ENCODE data around the gene KIF5A.

The KIF5A gene

DNA sequence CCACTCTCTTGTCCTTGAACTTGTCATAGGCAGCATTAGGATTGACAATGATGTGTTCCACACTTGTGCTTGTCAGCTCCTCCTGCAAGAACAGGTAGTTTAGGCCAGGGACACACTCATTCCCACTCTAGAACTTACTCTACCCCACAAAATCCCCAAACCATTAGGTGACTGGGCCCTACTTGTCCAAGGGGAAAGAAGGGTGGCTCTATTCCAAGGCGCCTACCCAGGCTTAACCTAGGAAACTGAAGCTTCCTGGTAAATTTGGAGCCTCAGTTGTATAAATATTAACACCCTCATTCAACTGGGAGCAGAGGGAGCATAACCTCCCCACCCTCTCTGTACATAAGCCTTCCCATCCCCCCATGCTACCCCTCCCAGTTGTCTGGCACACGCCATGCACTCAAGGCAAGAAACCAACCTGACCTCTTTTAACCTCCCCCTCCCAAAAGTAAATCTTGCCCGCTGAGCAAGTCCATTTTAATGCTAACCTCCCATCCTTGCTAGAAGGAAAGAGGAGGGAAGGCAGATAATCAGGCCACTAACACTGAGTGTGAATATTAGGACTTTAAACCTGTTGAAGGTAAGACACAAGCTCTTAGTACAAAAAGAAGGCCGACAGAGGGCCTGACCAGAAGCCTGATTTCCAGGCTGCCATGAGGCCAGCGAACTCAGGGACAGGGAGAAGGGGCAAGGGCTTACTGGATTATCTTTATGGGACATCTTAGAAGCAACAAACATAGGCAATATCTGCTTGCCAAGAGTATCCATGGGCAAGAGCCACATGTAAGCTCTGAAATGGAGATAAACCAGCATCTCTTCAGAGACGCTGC is 13.9 kb upstream of the KIF5A start:
- DNase-seq = no peak

DNA sequence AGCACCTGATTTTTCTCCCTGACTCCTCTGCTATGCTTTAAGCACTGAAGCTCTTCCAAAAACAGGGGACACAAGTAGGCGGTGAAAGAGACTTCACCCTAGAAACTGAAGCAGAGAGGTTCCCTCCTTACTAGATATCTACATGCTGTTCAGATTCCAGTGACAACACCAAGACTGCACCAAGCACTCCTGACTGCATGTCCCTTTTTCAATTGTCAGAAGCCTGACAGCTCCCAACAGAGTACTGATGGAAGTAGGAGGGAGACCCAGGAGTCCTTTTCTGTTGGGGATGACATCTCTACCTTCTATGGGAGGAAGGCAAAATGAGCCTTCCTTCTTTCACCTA is 13.3 kb upstream of the KIF5A start:
- DNase-seq = no peak

DNA sequence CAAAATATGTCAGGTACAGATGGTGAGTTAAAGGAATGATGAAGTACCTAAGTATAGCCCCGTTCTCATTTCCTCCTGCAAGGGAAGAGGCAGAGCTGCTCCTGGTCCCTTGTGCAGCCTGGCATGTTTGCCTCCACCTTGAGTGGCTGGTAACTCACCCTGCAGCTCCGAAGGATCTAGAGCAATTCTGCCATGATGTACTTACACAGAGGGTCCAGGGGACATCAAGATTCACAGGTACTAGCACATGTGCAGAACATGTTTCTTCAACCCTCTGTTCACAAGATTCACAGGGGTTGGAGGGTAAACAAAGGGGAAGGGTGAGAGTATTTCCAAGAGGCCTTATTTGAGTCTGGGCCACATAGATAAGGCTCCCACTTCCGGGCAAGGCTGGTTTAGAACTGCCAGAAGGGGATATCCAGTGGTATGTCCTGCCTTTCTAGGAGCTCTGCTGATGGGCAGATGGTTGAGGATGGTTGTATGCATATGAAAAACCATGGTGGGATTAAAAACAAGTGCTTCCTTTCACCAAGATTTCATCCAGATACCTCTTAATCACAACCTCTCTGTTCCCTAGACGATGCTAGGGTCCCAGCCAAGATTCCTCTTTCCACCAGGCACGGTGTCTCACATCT is 10.6 kb upstream of the KIF5A start:
- no peak for DNase-seq

DNA sequence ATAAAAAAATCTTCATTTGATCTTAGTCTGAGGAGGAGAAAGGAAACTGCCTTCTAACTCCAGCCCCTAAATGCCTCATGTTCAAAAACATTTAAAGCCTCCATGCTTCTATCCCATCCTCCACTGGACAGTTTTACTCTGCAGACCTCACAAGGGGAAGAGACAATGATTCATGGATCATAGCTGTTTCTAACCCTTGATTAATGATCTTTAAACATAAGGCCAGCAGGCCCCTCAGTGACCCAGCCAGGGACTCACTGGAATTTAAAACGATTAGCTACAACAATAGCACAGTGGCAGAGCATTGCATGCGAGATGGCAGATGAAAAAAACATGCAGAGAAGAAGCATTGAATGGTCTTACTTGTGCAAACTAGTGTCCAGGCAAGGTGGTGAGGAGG is 8.8 kb upstream of the KIF5A start:
- no peak for DNase-seq

DNA sequence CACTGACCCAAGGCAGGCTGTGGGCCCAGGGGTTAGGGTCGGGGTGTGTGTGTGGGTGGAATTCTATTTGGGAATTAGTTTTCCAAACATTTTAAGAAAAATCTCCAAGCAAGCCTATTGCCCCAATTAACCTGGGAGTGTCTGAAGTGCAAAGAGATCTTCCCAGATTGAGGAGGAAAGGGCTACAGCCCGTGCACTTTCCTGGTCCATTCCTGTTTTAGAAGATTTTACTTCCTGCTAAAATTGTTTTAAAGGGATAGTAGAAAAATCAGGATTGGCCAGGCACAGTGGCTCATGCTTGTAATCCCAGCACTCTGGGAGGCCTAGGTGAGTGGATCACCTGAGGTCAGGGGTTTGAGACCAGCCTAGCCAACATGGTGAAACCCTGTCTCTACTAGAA is 8.1 kb upstream of the KIF5A start:
- DNase-seq = no peak

DNA sequence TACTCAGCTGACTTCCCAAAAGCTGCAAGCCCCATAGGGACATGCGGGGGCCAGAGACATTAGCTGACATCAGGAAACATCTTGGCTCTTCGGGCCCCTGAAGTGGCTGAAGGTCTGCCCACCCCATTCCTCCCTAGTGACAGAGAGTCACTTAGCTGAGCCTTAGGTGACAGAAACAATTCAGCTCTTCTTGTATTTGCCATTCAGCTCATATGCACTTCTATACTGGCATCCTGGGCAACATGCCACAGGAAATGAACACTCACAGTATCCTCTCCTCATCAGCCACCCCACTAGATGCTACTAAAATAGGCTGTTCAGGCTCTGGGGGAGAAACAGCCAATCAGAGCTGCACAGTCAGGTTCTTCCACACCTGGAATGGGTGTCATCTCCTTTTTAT is 6.3 kb upstream of the KIF5A start:
- DNase-seq = no peak

DNA sequence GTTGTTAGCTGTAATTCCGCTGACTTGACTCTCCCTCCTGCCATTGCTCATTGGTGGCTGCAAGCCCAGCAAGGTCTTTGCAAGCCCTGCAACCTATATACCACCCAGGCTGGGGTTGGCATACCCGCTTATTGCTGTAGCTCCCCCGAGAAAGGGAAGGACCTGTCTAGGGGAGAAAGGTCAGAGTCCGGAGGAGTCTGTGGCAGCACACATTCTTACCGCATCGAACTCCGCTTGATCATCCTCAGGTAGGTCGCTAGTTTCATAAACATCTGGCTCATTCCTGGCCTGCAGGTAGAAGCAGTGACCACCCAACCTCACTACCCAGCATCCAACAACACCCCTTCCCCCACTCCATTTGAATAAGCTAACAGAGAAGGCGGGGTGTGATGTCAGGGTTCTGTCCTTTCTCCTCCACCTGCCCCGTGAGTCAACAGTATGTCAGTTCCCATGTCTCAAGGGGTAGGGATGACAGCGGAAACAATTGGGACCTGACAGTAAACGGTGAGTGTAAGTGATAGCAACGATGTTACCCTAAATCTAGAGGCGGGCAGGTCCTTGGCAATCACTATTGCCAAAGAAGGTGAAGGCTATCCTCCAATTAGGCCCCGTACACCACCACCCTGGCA is 3.9 kb upstream of the KIF5A start:
- DNase-seq = no peak

DNA sequence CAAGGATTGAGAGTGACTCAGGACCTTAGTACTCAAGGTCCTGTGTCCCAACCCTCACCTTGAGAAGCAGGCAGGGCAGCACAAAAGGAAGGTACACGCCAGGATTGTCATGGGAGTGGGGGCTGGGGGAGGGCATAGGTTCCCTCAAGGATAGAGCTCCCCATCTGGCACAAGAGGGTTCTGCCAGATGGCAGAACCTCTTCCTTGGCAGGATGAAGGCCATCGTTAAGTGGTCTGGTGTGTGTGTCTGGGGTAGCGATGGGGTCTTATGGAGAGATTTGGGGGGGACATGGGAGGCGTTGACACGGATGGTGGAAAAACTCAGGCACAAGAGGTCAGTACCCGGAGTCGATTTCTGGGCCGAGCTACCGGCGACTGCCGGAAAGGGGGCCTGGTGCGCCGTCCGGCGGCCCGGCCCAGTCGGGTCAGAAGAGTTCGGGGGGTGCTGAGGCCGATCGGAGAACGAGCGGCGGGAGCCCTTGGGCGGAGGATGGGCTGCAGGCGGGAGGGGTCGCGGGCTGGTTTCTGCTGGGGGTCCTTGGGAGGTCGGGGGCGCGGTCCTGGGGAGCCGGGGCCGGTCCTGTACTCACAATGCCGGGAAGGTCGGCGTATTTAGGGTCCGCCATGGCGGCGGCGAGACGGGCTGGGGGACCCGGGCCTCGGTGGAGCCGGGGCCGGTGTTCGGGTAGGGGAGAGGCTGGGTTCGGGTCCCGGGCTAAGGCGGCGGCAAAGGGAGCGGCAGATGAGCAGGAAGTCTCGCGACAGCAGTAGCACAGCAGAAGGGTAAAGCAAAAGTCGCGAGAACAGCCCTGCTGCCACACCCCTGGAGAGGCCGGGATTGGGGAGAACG is 3.2 kb upstream of the KIF5A start, which contains the start of gene DCTN2:
DCTN2 (minus strand) TSS at position 755 of the 850 bp plus-strand sequence; CDS start at position 626, 129 bp downstream.
- peak; percentile 94 for DNase-seq

DNA sequence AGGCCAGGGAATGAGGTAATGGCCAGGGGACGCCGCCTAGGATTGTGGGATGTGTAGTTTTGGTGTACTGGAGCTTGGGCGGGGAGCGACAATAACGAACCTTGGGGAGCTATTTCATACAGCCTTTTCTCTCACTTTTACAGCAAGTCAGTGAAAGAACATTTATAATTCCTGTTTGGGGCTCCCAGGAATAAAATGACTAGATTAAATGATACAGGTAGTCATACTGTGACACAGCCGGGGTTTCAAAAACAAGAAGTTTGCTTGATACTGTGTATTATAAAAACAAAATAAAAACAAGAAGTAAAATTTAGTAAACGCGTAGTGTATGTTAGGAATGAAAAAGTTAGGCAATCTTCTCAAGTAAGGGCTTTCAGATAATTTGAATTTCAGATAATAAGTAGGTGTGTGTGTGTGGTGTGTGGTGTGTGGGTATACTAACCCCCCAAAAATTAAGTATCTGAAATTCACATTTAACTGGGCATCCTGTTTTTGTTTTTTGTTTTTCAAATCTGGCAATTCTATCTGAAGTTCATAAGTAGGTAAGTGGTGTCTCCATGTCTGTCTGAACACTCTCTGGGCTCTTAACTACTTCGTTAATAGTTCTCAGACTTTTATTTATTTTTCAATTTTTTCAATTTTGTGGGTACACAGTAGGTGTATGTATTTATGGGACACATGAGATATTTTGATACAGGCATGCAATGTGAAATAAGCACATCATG is 2.4 kb upstream of the KIF5A start:
- DNase-seq = no peak

DNA sequence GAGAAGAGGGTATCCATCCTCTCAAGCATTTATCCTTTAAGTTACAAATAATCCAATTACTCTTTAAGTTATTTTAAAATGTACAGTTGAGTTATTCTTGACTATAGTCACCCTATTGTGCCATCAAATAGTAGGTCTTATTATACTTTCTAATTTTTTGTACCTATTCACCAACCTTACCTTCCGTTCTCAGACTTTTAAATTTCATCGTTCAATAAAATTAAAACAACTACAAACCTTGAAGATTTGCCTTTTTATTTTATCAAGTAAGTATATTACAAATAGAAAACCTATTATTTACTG is 1.9 kb upstream of the KIF5A start:
- no peak for DNase-seq

DNA sequence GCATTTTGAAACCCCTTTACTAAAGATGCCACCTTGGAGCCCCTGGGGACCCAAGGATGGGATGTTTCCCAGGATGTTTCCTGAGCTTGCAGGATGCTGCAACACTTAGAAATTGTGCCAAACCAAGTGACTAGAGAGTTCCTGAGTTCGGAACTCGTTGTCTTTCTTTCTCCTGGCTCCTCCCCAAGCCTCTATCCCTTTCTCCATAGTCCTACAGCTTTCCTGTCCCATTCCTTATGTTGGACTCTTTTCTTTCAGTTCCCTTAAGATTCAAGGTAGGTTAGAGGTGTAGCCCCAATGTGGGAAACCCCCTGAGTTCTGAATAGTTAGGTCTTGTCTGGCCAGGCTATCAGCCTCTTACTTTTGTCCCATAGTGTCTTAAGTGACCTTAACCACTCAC is 1.4 kb upstream of the KIF5A start:
- DNase-seq = no peak

DNA sequence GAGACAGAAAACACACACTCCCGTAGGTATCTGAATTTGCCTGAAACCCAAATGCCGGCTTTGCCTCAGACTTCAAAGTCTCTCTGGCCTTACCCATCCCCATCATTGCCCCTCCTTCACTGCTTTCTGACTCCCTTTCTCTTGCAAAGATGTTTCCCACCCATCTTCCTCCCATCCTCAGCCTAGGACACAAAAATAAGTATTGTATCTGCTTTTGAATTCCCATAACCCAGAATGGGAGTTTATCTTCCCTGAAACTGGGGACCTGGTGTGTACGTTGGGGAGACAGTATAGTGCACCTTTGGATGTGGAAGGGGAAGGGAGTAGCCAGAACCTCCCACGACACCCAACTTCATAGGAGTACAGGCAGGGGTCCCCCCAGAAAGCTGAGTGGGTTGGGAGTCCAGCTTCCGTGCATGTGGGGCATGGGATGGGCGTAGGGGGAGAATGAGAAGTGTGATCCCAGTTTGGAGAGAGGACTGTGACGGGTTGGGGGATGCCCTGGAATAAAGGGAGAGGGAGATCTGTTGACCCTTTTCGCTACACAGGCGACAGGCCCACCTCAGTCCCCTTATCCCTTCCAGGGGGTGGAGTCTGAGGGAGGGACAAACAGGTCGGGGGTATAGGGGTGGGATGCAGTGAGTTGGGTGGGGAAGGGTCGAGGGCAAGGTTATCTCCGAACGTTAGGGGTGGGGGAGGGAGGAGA is 488 bp upstream of the KIF5A start:
- no peak for DNase-seq

DNA sequence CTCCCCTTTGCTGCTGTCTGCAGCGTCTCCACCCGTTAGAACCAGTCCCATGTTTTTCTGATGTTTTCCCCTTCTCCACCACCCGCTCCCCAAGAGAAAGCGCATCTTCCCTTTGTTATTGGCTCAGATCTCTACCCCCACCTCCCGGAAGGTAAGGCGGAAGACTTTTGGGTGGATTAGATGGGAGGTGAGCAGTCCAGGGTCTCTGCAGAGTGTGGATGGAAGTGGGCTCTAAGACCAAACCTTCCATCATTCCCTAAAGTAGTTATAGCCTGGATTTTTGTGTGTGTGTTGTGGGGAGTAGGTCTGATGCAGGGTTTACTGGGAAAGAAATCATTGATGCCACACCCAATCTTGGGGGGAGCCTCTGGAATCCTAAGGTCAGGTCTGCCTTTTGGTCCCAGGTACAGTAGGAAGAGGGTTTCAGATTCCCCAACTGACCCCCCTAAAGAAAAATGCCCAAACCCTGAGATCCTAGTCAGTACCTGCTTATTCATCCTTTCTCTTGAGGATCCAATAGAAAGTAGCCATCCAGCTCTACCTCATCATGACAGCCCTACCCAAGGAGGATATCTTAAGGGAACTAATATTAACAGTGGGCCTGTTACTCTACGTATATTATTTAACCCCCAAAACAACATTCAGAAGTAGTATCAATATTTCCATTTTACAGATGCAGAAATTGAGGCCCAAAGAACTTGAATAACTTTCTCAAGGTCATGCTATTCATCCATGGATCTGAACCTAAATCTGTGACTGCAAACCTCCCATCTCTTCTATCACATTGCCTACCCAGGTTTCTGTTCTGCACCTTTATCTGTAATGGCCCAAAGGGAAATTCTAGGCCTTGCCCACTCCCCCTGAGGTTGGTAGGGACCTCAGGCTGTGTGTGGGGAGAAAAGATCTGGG is 1.1 kb downstream of the KIF5A start:
- DNase-seq = no peak

DNA sequence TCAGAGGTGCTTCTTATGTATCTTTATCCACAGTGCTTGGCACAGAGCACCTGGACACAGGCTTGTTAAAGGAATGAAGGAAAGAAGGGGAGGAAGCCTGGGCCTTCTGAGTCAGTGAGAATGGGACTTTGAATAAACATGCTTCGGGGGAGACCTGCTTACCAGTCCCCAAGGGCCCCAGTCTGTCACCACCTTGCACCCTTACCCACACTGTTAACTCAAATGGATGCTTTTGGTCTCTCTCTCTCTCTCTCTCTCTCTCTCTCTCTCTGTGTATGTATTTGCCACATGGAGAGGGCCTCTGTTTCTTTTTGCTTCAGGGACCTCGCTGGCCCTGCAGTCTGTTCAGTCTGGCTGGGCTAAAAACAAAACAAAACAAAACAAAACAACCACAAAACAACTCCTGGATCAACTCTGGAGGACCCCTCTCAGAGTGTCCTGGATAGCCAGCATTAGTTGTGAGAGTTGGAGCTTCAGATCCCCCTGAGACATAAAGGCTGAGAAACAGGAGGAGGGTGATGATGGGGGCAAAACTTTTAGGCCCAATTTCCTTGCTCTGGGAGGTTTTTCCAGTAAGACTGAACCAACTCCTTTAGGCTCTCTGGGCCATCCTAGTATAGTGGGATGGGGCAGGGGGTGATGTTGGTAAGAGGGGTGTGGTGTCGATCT is 1.9 kb downstream of the KIF5A start:
- DNase-seq = no peak

DNA sequence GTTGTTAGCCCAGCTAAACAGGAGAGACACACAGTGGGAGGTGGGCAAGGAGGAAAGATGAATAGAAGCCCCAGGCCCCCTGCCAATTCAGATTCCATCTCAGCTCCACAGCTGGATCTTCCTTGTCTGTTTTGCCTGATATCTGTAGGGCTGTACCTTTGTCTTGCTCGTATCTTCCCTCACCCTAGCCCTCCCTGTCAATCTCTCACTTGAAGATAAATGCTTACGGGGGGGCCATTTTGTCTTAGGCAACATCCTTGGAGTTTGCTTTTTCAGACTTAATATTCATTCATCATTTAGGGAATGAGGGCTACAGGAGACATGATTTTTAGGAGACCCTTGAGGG is 2.4 kb downstream of the KIF5A start:
- no peak for DNase-seq

DNA sequence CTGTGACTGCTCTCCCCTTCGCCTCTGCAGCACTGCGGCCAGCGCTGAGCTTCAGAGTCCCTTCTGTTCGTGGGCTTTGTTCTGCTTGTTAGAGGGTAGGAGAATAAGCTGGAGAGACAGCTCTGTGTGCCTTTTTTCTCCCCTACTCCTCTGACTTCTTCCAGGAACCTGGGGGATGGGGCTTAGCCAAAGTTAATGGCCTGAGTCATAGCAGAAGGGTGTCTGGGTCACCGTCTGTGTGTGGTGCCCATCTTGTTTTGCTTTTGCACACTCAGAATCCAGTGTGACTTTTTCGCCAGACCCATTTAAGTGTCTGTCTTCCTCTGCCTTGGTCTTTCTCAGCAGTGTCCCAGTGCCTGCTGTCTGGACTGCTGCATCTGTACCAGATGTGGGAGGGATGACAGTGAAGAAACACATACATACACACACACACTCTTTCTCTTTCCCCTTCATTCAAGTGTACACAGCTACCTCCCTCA is 3.0 kb downstream of the KIF5A start:
- DNase-seq = no peak

DNA sequence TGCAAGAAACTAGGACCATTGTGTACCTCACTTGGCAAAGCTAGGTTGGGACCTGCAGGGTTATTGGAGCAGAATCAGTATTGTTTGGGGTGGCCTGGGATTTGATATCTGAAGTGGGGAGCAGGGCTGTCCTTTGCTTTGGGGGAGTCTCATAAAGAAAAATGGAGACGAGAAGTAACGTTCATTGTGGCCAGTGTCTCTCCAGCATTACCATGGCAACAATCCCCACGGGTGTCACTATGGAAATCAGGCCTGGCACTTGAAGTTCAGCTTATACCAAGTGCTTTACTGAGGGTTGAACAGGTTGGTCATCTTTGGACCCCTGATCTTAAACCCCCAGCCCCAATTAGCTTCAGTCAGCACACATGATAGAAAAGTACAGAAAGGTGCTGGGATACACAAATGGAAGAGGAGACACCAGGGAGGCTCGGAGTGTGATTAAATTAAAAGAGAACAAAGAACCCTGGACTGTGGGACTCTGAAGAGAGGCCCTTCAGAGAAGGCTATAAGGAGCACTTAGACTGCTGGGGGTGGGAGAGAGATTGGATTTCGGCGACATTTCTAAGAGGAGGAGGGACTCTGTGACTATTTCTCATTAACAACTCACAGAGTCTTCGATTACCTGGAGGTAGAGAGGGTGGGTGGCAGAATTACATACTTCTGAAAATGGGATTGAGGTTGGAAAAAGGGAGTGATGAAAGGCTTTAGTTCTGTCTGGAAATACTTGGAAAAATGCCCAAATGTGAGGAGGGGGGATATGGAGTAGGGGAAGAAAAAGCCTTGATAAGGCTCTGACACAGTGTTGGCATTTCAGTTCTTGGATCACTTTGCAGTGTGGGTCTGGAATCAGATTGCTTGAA is 3.7 kb downstream of the KIF5A start:
- no peak for DNase-seq

DNA sequence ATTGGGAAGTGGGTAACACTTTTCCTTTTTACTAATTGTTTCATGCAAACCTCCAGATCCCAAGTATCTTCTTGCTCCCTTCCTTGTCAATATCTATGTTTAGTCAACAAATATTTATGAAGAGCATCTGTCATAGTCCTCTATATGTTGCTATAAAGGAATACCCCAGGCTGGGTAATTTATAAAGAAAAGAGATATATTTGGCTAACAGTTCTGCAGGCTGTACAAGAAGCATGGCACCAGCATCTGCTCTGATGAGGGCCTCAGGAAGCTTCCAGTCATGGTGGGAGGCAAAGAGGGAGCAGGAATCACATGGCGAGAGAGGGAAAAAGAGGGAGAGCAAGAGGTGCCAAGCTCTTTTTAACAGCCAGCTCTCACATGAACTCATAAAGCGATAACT is 4.6 kb downstream of the KIF5A start:
- no peak for DNase-seq

DNA sequence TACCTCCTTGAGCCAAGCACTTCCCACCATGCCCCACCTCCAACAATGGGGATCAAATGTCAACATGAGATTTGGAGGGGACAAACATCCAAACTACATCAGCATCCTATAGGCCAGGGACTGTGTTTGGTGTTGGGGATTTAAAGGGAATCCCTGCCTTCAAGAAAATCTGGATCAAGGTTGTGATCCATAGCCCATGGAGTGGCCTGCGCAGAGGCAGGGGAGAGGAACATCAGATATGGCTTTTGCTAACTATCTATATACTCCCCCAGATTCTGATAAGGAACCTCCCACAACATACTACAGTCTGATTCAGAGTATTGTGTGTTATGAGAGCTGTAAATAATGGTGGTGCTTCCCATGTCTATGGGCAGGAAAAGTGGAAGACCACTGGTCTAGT is 5.1 kb downstream of the KIF5A start:
- no peak for DNase-seq

All from stimulated activated naive CD4-positive, alpha-beta T cell treated with Interleukin-2 at 50 U/mL for 16 hours (primary cell).